GOT3 (cell line): ENCODE measurements around the gene SRPRA.
A peak's percentile ranks its signal among the peaks of the same experiment; 100 is the strongest.
"Not testable (repeated sequence)": the region's sequence is repeated elsewhere in the genome, so short reads cannot be mapped to it uniquely, and the experiment has no call there.

Source experiments
- DNase-seq: peaks from one replicate; lab custom pipeline; 2025; ENCODE audit warnings: mixed read lengths; lab: John Stamatoyannopoulos, UW

SRPRA gene, protein sequence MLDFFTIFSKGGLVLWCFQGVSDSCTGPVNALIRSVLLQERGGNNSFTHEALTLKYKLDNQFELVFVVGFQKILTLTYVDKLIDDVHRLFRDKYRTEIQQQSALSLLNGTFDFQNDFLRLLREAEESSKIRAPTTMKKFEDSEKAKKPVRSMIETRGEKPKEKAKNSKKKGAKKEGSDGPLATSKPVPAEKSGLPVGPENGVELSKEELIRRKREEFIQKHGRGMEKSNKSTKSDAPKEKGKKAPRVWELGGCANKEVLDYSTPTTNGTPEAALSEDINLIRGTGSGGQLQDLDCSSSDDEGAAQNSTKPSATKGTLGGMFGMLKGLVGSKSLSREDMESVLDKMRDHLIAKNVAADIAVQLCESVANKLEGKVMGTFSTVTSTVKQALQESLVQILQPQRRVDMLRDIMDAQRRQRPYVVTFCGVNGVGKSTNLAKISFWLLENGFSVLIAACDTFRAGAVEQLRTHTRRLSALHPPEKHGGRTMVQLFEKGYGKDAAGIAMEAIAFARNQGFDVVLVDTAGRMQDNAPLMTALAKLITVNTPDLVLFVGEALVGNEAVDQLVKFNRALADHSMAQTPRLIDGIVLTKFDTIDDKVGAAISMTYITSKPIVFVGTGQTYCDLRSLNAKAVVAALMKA

DNA sequence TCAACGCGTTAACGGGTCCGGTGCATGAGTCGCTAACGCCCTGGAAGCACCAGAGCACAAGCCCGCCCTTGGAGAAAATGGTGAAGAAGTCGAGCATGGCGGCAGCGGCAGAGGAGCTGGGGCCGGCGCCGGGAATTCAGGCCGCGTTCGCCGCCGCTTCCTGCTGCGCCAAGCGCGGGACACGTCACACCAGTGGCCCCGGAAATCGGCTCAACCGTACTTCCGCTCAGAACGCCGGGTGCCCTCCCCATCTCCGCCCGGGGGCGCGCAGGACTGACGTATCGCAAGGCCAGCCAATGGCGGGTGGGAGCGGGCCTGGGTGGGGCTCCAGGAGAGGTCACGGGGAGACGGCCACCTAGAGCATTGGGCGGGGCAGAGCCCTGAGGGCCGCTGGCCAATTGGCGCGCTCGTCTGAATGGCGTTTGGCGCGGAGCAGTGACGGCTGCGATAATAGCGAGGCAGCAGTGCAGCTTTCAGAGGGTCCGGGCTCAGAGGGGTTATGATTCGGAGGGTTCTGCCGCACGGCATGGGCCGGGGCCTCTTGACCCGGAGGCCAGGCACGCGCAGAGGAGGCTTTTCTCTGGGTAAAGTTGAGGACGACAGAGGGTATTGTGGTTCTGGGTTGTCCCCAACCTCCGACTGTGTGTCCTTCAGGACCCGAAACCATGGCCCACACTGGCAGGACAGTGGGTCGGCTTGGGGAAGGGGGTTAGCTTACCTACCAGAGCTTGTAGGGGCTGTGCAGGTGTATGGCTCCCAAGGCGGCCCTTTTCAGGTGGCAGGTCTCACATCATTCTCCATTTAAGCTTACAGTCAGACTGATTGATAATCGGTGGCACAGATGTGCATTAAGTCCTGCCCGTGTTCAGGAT lies at the start of gene SRPRA, which contains the start of gene FOXRED1:
Gene SRPRA (minus strand): TSS at position 188 of the 872 bp plus-strand sequence. CDS start 91 bp downstream, at position 97.
Gene FOXRED1 (plus strand): TSS at position 447 of the 872 bp plus-strand sequence. CDS start 53 bp downstream, at position 500.
- peak; percentile 84 for DNase-seq

DNA sequence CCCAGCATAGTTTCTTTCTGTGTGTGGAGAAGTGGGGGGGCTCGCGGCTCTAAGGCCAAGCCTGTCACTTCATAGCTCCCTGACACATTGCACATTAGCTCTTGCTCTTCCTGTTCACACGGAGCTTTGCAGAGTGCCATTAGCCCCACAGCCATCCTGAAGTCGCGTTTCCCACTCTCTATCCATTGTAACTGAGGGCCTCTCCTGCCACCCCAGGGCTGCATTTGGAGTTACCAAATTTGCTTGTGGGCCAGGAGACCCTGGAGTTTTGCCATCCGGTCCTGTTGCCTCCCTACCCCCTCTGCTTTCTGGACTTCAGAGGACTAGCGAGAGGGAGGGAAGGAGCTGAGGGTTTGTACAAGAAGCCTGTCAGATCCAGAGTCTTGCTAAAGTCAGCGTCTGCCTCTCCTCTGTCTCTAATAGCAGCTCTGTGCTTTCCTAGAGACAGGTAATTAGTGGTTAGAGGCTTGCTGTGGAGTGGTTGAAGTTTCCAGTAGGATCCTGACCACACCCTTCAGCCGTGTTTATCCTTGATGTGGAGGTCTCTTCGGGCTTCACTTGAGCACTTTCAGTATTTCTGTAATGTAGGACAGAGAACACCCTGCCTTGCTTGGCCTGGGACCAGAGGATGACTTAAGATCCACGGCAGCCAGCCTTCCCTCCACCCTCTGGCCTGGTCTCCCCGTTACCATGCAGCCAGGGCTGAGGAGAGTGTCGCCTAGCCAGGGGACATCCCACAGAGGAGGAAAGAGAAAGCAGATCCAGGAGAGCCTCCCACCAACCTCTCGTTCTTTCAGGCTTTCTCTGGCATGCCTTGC lies 49.3 kb upstream of the SRPRA start:
- DNase-seq, result no peak

DNA sequence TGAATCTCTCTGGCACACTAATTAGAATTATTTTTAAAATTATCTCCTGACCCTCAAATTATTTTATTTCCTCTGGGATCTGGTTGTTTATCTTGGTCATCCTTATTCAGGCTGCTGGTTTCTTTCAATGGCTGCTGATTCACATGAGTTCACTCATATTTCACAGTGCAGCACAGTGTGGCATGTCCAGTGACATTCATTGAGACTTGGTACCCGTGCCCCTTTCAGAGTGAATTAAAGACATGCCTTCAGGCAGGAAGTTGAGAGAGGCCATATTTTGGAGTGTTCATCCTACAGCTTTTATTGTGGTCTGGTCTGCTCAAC lies 48.7 kb upstream of the SRPRA start:
- DNase-seq, result no peak

DNA sequence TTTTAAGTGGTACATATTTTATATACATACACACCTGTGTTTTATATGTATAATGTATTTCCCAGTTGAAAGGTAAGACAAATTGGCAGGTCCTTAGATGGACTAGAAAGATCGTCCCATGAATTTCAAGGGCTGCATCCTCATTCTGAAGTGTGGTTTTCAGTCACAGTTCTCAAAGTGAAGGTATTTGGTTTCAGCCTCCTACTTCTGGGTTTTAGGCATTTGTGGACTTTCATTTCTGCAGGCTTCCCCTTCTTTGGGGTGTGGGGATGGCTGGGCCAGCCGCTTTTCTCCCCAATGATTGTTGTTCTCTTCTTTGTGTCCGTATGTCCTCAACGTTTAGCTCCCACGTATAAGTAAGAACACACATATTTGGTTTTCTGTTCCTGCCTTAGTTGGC lies 45.1 kb upstream of the SRPRA start:
- DNase-seq, result no peak

DNA sequence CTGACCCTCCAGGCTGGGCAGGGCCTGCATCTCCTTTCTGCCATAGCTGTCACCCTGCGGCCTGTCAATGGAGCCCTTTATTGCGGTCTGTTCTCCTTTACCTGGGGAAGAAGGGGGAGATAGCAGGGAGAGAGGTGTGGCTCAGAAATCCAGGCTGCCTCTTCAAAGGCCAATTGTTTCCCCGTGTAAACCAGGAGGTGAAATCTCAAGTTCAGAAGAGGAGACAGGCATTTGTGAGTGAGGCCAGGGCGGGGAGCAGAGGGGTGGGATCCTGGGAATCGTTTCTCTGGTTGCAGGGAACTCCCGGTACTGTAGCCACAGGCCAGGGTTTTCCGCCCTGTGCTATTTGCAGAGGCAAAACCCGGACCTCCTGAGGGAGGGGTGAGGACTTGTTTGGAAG lies 44.3 kb upstream of the SRPRA start:
- no peak for DNase-seq

DNA sequence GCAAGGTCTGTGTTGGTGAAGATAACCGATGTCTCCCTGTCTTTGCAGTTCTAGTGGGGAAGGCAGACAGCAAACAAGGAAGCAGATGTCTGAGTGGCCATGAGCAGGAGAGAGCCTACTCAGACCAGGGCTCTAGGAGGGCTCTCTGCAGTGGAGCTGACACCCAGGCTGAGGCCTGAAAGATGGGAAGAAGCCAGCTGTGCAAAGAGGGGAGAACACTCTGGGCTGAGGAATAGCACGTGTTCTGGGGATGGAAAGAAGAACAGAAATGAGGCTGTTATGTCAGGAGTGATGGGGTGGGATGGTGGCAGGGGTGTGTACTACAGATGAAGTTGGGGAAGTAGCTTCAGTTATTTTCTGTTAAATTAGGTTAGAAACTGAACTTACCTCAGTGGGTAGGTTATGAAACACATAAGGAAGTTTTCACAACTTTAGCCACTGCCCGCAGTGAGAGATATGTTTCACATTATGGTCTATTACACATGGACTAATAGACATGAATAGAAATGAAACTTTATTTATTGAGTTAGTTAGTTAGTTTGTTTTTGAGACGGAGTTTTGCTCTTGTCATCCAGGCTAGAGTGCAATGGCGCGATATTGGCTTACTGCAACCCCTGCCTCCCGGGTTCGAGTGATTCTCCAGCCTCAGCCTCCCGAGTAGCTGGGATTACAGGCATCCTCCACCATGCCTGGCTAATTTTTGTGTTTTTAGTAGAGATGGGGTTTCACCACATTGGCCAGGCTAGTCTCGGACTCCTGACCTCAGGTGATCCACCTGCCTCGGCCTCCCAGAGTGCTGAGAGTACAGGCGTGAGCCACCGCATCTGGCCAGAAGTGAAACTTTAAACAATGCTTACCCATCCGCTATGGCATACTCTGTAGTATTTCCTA lies 43.0 kb upstream of the SRPRA start:
- no peak for DNase-seq

DNA sequence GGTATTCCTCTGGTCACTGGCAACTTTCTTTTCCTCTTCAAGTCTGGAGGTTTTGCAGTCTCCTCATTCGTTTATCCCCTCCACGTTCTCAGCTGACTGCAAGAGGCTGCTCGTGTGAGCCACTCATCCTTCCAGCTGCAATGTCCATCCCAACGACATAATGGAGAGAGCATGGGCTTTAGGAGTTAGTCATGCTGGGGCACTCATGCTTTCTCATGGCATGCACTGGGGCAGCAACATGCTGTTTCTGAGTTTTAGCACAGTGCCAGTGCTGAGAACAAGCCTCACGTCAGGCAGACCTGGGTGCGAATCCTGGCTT lies 42.3 kb upstream of the SRPRA start:
- DNase-seq, result no peak

DNA sequence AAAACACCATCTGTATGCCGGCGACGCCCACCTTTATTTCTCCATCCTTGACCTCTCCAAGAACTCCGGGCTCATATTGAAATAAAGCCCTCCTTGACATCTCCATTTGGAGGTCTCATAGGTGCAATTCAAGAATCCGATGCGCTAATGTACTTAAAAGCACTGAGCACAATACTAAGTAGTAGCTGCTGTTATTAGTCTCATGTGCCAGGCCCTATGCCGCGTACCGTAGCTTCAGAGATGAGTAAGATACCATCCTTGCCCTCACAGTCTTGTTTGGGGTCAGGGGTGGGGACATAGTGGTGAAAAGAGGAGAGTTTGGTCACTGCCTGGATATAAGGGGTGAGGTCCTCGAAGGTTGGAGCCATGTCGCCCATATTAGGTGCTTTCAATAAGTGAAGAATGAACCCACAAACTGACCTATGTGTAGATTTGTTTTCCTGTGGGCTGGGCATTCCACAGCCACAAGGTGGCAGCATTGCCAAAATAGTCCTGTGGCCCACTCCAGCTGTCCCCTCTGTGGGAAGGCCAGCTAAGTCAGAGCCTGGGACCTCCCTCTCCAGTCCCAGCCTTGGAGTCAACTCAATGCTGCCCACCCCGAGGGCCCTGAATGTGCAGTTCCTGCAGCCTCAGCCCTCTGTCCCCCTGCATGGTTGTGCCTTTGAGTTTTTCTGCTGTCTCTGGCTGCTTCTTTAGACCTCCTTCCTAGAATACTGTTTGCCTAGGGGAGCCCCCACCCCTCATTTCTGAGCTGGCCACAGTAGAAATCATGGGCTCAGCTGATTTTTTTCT lies 41.7 kb upstream of the SRPRA start:
- peak; percentile 4 for DNase-seq

DNA sequence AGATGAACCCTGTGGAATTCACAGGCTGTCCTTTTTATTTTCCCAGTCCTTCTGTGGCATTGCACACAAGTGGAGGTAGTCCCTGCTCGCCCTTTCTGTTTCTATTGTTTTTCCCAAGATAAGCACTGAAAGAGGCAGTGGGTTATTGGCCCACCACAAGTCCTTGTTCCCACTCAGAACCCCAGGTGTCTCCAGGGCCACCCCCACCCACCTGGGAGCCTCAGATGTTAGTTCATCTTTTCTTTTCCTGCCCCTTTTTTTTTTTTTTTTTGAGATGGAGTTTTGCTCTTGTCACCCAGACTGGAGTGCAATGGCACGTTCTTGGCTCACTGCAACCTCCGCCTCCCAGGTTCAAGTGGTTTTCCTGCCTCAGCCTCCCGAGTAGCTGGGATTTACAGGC lies 40.1 kb upstream of the SRPRA start:
- DNase-seq, result not testable (repeated sequence)

DNA sequence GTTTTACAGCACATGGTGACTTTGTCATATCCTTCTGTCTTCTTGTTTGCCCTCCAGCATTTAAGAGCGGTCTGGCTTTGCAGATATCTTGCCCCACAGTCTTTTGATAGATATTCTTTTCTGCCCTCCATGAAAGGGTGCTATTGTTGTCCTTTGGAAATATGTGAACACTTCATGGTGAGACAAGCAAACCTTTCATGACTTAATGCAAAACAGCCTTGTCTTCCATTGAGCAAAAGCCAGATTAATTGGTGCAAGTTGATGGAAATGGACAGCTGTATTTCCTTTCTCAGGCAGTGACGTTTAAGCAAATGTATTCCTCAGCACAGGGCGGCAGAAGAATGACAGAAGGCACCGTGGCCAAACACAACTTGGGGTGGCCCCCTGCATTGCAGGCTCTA lies 39.6 kb upstream of the SRPRA start:
- no peak for DNase-seq

DNA sequence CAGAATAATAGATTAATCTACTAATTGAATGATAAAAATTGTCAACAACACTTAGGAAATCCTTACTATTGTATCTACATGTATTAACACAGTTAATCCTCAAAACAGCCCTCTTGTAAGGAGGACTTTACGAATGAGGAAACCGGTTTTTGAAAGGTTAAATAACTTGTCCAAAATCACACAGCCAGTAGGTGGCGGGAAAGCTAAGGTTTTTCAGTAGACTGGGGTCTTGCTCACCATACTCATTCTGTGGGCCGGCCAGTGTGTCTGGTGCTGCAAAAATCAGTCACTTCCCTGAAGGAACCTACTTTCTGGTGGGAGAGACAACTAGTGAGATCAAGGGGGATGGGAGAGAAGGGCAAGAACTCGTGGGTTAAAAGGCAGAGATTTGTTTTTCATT lies 39.0 kb upstream of the SRPRA start:
- DNase-seq, result no peak

DNA sequence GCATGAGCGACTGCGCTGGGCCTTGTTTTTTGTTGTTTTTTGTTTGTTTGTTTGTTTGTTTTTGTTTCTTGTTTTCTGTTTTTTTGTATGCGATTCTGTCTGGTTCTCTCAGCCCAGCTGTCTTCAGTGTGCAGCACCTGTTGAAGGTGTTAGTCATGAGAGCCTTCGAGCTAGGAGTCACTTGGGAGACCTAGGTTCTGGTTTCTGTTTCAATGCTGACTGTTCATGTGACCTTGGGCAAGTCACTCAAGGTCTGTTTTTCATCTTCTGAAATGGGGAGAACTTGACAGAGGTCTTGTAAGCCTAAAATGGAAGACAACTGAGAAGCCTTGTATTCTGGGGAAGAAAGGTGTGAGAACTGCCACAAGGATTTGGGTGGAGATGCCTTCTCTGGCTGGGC lies 37.0 kb upstream of the SRPRA start:
- no peak for DNase-seq

DNA sequence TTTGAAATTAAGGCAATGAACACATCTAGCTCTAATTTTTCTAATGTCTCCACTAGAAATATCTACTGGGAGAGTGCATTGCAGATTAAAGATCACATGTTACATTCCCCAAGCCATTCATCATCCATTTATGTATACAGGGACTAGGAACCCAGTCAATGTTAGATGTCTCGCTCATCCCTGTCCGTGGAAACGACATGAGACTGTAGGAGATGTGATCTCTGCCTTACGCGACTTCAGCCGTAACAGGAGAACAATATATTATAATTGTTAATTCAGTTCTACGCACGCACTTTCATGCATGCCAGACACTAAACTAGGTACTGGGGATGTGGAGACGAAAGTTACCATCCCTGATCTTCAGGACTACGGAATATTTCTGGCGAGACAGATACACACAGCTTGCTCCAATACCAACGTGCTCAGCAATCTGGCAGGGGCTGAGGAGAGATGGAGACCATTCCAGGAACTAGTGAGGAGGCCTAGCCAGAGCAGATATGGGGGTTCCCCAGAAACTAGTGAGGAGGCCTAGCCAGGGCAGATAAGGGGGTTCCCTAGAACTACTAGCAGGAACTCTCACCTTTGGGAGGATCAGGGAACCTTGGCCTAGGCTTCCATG lies 35.9 kb upstream of the SRPRA start:
- DNase-seq, result no peak

DNA sequence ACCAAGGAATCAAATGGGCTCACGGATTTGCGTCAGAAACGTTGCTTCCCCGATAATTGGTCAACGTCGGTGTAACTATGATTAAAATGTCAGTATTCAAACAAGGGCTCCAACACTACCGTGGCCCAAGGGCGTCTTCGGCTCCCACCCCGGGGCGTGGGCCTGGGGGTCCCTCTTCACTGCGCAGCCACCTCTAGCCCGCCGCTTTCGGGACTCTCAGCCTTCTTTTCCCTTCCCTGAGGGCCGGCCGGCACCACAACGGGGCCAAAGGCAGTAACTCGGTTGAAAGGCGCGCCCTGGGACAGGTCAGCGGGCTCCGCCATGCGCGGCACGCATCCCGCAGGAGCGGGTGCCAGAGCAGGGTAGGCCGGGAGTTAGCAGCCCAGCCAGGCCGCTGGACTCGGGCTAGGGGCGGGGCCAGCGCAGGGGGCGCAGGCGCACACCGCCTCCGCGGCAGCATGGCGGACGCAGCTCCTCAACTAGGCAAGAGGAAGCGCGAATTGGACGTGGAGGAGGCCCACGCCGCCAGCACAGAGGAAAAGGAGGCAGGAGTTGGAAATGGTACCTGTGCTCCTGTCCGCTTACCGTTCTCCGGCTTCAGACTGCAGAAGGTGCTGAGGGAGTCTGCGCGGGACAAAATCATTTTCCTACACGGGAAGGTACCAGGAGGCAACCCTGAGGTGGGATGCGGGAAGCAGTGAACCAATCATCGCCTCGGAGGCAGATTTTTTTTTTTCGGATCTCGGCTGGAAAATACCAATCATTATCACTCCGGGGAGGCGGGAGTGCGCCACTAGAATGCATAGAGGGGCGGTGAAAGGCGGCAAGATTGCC lies 35.1 kb upstream of the SRPRA start, which contains the start of gene DCPS:
Gene DCPS (plus strand): TSS at position 438 of the 834 bp plus-strand sequence. CDS start 21 bp downstream, at position 459.
- peak; percentile 66 for DNase-seq

DNA sequence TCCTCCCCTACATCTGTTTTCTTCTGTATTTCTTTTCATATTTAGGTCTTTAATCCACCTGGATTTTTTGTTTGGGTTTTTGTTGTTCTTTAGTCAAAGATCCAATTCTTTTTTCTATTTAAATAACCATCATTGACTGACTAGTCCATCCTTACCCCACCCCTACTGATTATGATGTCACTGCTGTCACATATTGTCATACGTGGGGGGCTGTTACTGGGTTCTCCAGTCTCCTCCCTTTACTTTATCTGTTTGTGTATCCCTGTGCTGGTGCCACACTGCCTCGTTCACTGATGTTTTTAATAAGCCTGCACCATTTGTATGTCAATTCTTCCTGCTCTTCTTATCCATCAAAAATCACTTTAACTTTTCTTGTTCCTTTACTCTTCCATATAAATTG lies 28.3 kb upstream of the SRPRA start:
- no peak for DNase-seq

DNA sequence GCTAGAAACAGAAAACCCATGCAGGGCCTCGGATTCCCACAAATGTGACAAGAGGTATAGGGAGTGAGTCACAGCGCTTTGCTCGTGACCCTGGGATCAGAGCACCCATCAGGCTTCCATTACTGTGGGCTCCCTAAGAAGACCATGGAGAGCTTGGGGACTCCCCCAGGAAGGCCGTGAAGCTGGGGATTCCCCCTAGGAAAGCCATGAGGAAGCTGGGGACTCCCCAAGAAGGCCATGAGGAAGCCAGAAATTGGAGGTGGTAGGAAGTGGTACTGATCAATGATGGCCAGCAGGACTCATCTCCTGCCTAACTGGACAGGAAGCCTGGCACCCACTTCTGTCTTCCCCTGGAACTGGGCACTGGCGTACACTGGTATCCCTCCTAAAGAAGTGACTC lies 25.0 kb upstream of the SRPRA start:
- DNase-seq, result no peak

DNA sequence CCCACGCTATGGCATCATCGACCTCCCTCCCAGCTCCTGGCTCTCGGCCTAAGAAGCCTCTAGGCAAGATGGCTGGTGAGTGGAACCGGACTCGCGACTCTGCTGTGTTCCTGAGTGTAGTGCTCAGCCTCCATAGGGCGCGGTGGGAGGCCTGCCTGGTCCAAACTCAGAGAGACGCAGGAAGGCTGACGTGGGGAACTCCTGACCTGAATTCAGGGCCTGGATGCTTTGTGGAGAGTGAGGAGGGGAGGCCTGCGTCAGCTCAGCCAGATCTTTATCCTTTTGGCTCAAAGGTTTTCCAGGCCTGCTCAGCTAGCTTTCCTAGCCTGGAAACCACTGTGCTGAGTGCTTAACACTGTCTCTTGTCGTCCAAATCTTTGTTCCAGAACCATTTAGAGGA lies 22.2 kb upstream of the SRPRA start:
- DNase-seq, result no peak

DNA sequence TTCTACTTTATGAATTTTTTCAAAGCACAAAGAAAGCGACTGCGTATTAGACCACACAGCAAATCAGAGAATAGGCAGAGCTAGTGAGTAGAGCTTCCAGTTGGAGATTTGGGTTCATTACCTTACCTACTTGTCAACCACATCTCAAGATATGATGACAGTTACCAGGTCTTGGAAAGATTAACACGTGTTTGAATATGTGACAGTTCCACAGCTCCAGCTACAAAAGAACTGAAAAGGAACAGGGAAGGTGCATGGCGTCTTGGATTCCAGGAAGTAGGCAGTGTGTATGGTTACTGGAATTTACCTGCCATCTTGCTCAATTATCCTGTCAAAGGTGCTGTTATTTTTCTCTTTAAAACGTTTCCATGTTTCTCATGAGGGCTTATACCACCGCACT lies 19.5 kb upstream of the SRPRA start:
- DNase-seq, result no peak

DNA sequence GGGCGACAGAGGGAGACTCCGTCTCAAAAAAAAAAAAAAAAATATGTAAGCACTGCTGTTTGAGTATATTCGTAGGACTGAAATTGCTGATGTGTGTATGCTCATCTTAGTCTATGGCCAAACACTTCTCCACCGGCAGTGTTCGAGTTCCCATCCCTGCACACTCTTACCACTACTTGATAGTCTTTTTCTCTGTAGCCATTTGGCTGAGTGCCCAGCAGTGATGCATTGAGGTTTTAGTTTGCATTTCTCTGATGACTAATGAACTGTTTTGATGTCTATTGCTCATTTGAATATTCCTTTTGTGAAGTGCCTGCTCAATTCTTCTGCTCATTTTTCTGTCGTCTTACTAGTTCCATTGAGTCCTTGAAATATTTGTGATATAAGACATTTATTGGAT lies 16.1 kb upstream of the SRPRA start:
- no peak for DNase-seq
